ENCODE measurements around the gene CCNA2. TPM values are rescaled to one million over a fixed set of nuclear protein-coding genes. Genes with fewer than 3 reads are reported as not detected.

CCNA2 gene
- total RNA-seq, 6 experiments from 2014 or later, result 30.0 to 77.0 (median 68.9) TPM

GRCh38 chr4:121769341-121769740 is 54.3 kb downstream of the CCNA2 start:
- H3K4me3 Mint-ChIP-seq, result no peak overlapping the region
- DNase-seq, result no peak
- peaks cover 20% of the 10 kb centered on the region for H3K4me1 Mint-ChIP-seq (ENCODE audit: low read depth)
- TF ChIP-seq, protein P1, sequence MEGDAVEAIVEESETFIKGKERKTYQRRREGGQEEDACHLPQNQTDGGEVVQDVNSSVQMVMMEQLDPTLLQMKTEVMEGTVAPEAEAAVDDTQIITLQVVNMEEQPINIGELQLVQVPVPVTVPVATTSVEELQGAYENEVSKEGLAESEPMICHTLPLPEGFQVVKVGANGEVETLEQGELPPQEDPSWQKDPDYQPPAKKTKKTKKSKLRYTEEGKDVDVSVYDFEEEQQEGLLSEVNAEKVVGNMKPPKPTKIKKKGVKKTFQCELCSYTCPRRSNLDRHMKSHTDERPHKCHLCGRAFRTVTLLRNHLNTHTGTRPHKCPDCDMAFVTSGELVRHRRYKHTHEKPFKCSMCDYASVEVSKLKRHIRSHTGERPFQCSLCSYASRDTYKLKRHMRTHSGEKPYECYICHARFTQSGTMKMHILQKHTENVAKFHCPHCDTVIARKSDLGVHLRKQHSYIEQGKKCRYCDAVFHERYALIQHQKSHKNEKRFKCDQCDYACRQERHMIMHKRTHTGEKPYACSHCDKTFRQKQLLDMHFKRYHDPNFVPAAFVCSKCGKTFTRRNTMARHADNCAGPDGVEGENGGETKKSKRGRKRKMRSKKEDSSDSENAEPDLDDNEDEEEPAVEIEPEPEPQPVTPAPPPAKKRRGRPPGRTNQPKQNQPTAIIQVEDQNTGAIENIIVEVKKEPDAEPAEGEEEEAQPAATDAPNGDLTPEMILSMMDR (IDR thresholded peaks at IDR 0.05), result no peak
- no peak overlapping the region for H3K27ac Mint-ChIP-seq
- peaks cover 5% of the 10 kb centered on the region; the same call in 1 of the 2 replicates for H3K27me3 Mint-ChIP-seq (ENCODE audit: insufficient read depth)
- no peaks in the 10 kb centered on the region for H3K36me3 Mint-ChIP-seq (ENCODE audit: low read depth)
- H3K9me3 Mint-ChIP-seq, result no peaks in the 10 kb centered on the region

DNA sequence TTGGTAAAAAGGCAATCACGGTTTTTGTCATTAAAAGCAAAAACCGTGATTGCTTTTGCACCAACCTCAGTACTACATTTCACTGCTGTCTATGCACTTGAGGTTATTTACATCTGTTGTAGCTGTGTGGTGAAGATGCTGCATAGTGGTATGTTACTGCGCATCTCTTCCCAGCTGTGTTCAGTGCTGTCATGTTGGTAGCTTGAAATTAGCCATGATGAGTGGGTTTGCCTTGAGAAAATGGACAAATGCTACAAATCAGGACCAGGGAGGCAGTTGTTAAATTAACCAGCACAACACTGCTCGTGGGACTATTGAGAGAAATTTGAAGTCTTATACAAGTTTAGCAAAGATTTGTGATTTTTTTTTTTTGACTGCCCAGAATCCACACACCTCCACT is 56.5 kb downstream of the CCNA2 start:
- Mint-ChIP-seq H3K27ac (no peak overlapping the region), H3K4me1 (ENCODE audit: low read depth) (peaks cover 20% of the 10 kb centered on the region), H3K9me3 (no peaks in the 10 kb centered on the region), H3K36me3 (ENCODE audit: low read depth) (no peaks in the 10 kb centered on the region), H3K27me3 (ENCODE audit: insufficient read depth) (peaks cover 5% of the 10 kb centered on the region), H3K4me3 (no peak overlapping the region)
- TF ChIP-seq, protein P1 (IDR thresholded peaks at IDR 0.05), result no peak
- no peak for DNase-seq

Other genes starting within 250 kb of the CCNA2 start
- 1,000 to 10,000 TPM in 4 of 6 experiments, 100 to 1,000 TPM in 2; 934 to 1,075 (median 1,012) TPM for gene ANXA5, start 126.9 kb downstream of the CCNA2 start, total RNA-seq (2021; fragmentation: NEBNext Ultra II Directional; extraction: Animal tissue kit (Norgen Biotek cat#: 25700))
- 1 to 10 TPM in 4 of 6 experiments, under 1 TPM in 2; 0.35 to 2.2 (median 1.5) TPM for gene SMIM43, start 58.7 kb downstream of the CCNA2 start, total RNA-seq (2021; fragmentation: NEBNext Ultra II Directional; extraction: Animal tissue kit (Norgen Biotek cat#: 25700))
- gene EXOSC9, start 22.6 kb downstream of the CCNA2 start, total RNA-seq (2021; fragmentation: NEBNext Ultra II Directional; extraction: Animal tissue kit (Norgen Biotek cat#: 25700)), result 10 to 100 TPM; 30.5 to 57.2 (median 49.4) TPM
- gene BBS7, start 46.6 kb upstream of the CCNA2 start, total RNA-seq (2021; fragmentation: NEBNext Ultra II Directional; extraction: Animal tissue kit (Norgen Biotek cat#: 25700)), result 10 to 100 TPM; 20.3 to 30.0 (median 24.0) TPM
- gene TRPC3, start 128.2 kb upstream of the CCNA2 start, total RNA-seq (2021; fragmentation: NEBNext Ultra II Directional; extraction: Animal tissue kit (Norgen Biotek cat#: 25700)), result not detected

Measured in HFFc6 (cell line).